HepG2 (cell line): ENCODE results near the gene PTPRQ.

Experiments used
- IRF2 ChIP-seq: IDR thresholded peaks from 2 replicates; pipeline ENCODE4 v1.6.1; 2018; ENCODE audit warnings: missing genetic modification reagents, missing compliant biosample characterization
- MYC ChIP-seq: sonication (generic); formaldehyde crosslinking; IDR thresholded peaks from 2 replicates; pipeline ENCODE4 v1.9.0; 2021; ENCODE audit warnings: missing genetic modification reagents, borderline replicate concordance
- ZNF142 ChIP-seq: sonication (generic); formaldehyde crosslinking; IDR thresholded peaks from 2 replicates; pipeline ENCODE4 v1.4.0; 2020; ENCODE audit warnings: missing genetic modification reagents

- TF ChIP-seq IRF2 (CRISPR knock-in tag): no peak
- no peak for TF ChIP-seq MYC (CRISPR knock-in tag)
- TF ChIP-seq ZNF142 (CRISPR knock-in tag): no peak
These were observed 24.0 kb upstream of the PTPRQ start for GRCh38 chr12:80420075-80420474.
